Stimulated activated naive B cell treated with anti-CD40 and anti-IgM and Interleukin-4, amounts not matched to agents 10 μg/mL and 1 μg/mL and 100 μg/mL, for 72 hours (primary cell): ENCODE results near the gene ABCB9.

Experiments
- ATAC-seq, 2 donors: fragments of 150-1000 bp; cut with Tn5 transposase; replicated peaks; 2 replicates each; pipeline ENCODE4 v1.10.0; 2021; ENCODE audit warnings: moderate library complexity in 1 of 2
- DNase-seq: peaks from one replicate; pipeline ENCODE4 v3.0.0; 2021
- H3K27ac Mint-ChIP-seq: one replicate; pipeline ENCODE4 v1.8.0; 2022; ENCODE audit warnings: mild to moderate bottlenecking, mixed read lengths
- H3K27me3 Mint-ChIP-seq, 2 donors: one replicate each; pipeline ENCODE4 v1.8.0; 2022; ENCODE audit warnings: mixed read lengths in 2 of 2
- H3K36me3 Mint-ChIP-seq, 2 donors: one replicate each; pipeline ENCODE4 v1.8.0; 2022; ENCODE audit warnings: mixed read lengths in 2 of 2, mild to moderate bottlenecking in 1 of 2
- H3K4me1 Mint-ChIP-seq, 2 donors: one replicate each; pipeline ENCODE4 v1.8.0; 2022; ENCODE audit warnings: mixed read lengths in 2 of 2, mild to moderate bottlenecking in 1 of 2
- H3K4me3 Mint-ChIP-seq, 2 donors: one replicate each; pipeline ENCODE4 v1.8.0; 2022; ENCODE audit warnings: mild to moderate bottlenecking in 2 of 2, mixed read lengths in 2 of 2, moderate library complexity in 1 of 2
- H3K9me3 Mint-ChIP-seq, 2 donors: one replicate each; pipeline ENCODE4 v1.8.0; 2022; ENCODE audit warnings: mixed read lengths in 2 of 2, mild to moderate bottlenecking in 1 of 2

Gene ABCB9

DNA sequence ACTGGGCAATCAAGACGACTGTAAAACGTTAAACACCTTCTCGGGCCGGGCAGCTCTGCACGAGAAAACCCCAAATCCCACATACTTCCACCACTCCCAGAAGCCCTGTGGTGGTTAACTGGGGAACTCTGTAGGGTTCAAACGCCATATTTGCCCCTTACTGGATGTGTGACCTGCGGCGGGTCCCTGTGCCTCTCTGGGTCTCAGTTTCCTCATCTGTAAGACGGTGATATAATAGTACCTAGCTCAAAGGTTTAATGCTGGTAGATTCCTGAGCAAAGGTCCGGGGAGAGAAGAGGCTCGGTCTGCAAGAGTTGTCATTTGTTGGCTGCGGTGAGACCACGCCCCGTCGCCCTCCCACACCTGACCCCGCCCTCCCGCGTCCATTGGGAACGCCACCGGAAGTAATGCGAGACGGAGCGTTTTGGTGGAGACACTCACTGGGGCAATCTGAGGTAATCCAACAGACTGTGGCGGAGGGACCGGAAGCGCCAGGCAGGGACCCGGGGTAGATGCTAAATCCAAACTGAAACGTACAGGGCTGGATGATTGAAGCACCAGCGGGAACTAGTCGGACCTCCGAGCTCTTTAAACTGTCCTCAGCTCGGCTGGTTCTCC is 8.1 kb upstream of the ABCB9 start:
- Mint-ChIP-seq H3K36me3 (peaks cover 4% of the 10 kb centered on the region in 2 donors), H3K27me3 (no peaks in the 10 kb centered on the region), H3K4me3 (peak overlapping the region; percentile 97 to 98), H3K9me3 (no peaks in the 10 kb centered on the region), H3K27ac (peak overlapping the region; percentile 100), H3K4me1 (peaks cover 15 to 30% of the 10 kb centered on the region in 2 donors)
- ATAC-seq (peak; percentile 92 to 94), DNase-seq (peak; percentile 97)

- Mint-ChIP-seq H3K36me3 (no peaks in the 10 kb centered on the region), H3K27me3 (no peaks in the 10 kb centered on the region), H3K9me3 (no peaks in the 10 kb centered on the region), H3K4me1 (peaks cover 7 to 14% of the 10 kb centered on the region in 2 donors), H3K4me3 (no peak overlapping the region), H3K27ac (no peak overlapping the region)
- DNase-seq = no peak
- no peak for ATAC-seq
Observed at GRCh38 chr12:122969676-122970075, 3.4 kb upstream of the ABCB9 start.

DNA sequence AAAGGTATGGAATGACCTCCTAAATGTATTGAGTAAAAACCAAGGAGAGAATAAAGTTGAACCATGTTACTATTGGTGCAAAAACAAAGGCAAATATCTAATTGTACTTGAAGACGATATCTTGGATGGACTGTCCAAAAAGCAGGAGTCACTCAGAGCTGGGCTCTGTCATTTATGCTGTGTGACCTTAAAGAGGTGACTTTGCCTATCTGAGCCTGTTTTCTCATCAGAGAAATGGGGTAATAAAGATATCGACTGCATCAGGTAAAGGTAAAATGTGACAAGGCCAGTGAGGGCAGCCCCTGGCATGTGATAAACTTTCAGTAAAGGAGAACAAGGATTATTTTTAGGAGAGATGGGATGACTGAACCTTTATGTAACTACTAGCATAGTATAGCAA is 1.8 kb upstream of the ABCB9 start:
- Mint-ChIP-seq H3K27me3 (no peaks in the 10 kb centered on the region), H3K9me3 (no peaks in the 10 kb centered on the region), H3K36me3 (no peaks in the 10 kb centered on the region), H3K4me1 (peaks cover 8 to 15% of the 10 kb centered on the region in 2 donors), H3K4me3 (no peak overlapping the region), H3K27ac (no peak overlapping the region)
- no peak for DNase-seq
- ATAC-seq = no peak

DNA sequence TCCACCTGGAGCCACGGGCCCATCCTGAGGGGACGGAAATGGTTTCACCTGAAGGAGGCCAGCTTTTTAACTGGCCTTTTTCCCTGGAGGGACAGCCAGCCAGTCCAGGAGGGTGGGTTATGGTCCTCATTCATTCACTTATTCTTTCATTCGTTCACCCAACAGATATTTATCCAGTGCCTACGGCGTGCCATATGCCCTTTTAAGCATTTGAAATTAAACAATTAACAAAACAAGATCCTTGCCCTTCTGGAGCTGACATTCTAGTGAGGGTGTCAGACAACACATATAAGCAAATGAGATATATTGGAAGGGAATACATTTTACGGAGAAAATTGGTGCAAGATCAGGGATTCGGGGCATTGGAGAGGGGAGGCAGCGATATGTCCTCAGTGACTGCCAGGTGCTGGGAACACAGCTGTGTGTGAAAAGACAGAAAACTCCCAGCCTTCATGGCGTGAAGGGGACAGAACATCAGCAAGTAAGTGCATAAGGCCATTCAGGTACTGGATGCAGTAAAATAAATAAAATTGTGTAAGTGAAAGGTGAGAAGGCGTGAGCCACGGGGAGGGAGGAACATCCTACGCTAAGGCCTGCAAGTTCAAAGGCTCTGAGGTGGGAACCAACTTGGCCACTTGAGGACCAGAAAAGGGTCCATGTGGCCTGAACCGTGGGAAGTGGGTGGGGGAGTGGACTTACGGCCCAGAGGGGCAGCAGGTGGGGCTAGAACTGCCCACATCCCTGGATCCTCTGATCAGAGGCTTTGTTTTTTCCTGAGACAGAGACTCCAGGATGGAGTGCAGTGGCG is 684 bp upstream of the ABCB9 start:
- DNase-seq (no peak), ATAC-seq (no peak)
- Mint-ChIP-seq H3K27me3 (no peaks in the 10 kb centered on the region), H3K4me3 (peak overlapping the region; percentile 33 to 39), H3K27ac (no peak overlapping the region), H3K36me3 (no peaks in the 10 kb centered on the region), H3K4me1 (peaks cover 8 to 15% of the 10 kb centered on the region in 2 donors), H3K9me3 (no peaks in the 10 kb centered on the region)

GRCh38 chr12:122965321-122965751 is 927 bp downstream of the ABCB9 start:
- ATAC-seq (no peak), DNase-seq (no peak)
- peak overlapping the region; percentile 78 to 83 for H3K4me3 Mint-ChIP-seq
- no peak overlapping the region for H3K27ac Mint-ChIP-seq
- no peaks in the 10 kb centered on the region for H3K9me3 Mint-ChIP-seq
- H3K36me3 Mint-ChIP-seq = no peaks in the 10 kb centered on the region
- no peaks in the 10 kb centered on the region for H3K27me3 Mint-ChIP-seq
- H3K4me1 Mint-ChIP-seq = peaks cover 8 to 15% of the 10 kb centered on the region in 2 donors

GRCh38 chr12:122964439-122965257 is 1.6 kb downstream of the ABCB9 start:
- Mint-ChIP-seq H3K4me3 (peak overlapping the region; percentile 54 to 64), H3K4me1 (peaks cover 8 to 15% of the 10 kb centered on the region in 2 donors), H3K27ac (no peak overlapping the region), H3K9me3 (no peaks in the 10 kb centered on the region), H3K36me3 (no peaks in the 10 kb centered on the region), H3K27me3 (no peaks in the 10 kb centered on the region)
- DNase-seq (no peak), ATAC-seq (no peak)

- no peak for DNase-seq
- no peak for ATAC-seq
- no peak overlapping the region for H3K4me3 Mint-ChIP-seq
- H3K27me3 Mint-ChIP-seq = no peaks in the 10 kb centered on the region
- H3K4me1 Mint-ChIP-seq = peaks cover 8 to 15% of the 10 kb centered on the region in 2 donors
- no peak overlapping the region for H3K27ac Mint-ChIP-seq
- no peaks in the 10 kb centered on the region for H3K36me3 Mint-ChIP-seq
- no peaks in the 10 kb centered on the region for H3K9me3 Mint-ChIP-seq
Observed at GRCh38 chr12:122963941-122964265, 2.4 kb downstream of the ABCB9 start.

DNA sequence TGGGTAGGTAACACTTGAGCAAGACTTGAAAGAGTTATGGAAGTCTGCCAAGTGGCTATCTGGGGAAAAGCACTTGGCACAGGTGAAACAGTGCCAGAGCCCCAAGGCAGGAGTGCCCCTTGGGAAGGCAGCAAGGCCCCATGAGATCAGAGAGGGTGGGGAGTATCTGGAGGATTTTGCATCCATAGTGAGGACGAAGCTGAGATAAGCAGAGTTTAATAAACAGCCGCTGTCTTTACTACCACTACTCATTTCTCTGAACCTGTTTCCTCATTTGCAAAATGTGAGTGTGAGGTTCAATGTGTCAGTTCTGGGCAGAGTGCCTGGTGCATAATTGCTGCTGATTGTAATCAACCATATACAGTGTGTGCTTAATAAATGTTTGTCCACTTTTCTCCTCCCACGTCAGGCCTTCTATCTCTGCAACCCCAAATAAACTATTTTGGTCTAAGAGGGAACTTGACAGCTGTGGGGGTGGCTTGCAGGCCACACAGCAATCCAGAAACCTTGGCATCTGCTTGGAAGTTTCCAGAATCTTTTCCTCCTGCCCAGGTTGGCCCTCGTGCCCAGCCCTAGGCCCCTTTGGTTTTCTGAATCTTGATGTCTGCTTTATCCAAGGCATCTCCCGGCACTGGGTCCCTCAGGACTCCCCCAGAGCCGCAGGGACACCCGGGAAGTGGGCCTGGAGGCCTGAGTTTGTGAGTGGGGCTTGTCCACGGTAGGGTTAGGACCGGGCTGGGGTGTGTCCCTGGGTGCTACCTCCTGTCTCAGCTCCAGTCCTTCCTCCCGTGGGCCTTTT is 4.5 kb downstream of the ABCB9 start:
- Mint-ChIP-seq H3K4me1 (peaks cover 6 to 14% of the 10 kb centered on the region in 2 donors), H3K36me3 (peaks cover 0 to 3% of the 10 kb centered on the region in 2 donors), H3K27ac (no peak overlapping the region), H3K4me3 (no peak overlapping the region), H3K9me3 (no peaks in the 10 kb centered on the region), H3K27me3 (no peaks in the 10 kb centered on the region)
- DNase-seq = no peak
- no peak for ATAC-seq

GRCh38 chr12:122960193-122960569 is 6.1 kb downstream of the ABCB9 start:
- Mint-ChIP-seq H3K4me1 (peaks cover 4 to 6% of the 10 kb centered on the region in 2 donors), H3K27me3 (no peaks in the 10 kb centered on the region), H3K36me3 (peaks cover 0 to 3% of the 10 kb centered on the region in 2 donors), H3K27ac (no peak overlapping the region), H3K9me3 (no peaks in the 10 kb centered on the region), H3K4me3 (no peak overlapping the region)
- DNase-seq = no peak
- no peak for ATAC-seq

GRCh38 chr12:122959566-122960192 is 6.6 kb downstream of the ABCB9 start:
- Mint-ChIP-seq H3K4me1 (peaks cover under 1% of the 10 kb centered on the region in 2 donors), H3K9me3 (no peaks in the 10 kb centered on the region), H3K27ac (no peak overlapping the region), H3K36me3 (peaks cover 0 to 3% of the 10 kb centered on the region in 2 donors), H3K27me3 (no peaks in the 10 kb centered on the region), H3K4me3 (no peak overlapping the region)
- DNase-seq (no peak), ATAC-seq (no peak)

DNA sequence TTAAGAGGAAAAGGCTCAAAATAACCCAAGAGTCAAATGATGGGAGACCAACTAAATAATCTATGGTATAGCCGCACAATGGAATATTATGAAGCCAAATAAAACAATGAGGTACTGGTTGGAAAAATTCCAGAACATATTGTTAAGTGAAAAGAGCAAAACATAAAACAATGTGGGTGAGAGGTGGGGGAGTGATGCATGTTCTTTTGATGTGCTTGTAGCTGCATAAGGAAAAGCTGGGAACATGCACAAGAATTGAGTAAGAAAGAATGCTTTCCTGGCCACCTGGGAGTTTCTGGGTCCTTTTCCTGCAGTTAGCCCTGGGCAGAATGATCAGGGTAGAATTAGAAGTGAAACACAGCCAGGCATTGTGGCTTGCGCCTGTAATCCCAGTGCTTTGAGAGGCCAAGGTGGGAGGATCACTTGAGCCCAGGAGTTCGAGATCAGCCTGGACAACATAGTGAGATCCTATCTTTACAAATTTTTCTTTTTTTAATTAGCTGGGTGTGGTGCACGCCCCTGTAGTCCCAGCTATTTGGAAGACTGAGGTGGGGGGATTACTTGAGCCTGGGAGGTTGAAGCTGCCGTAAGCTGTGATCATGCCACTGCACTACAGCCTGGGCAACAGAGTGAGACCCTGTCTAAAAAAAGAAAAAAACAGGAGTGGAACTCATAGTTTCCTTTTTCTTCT is 7.9 kb downstream of the ABCB9 start:
- Mint-ChIP-seq H3K27me3 (no peaks in the 10 kb centered on the region), H3K9me3 (no peaks in the 10 kb centered on the region), H3K4me3 (no peak overlapping the region), H3K4me1 (no peaks in the 10 kb centered on the region), H3K36me3 (peaks cover 0 to 3% of the 10 kb centered on the region in 2 donors), H3K27ac (no peak overlapping the region)
- ATAC-seq = no peak
- no peak for DNase-seq

GRCh38 chr12:122956035-122956434 is 10.2 kb downstream of the ABCB9 start:
- Mint-ChIP-seq H3K4me3 (no peak overlapping the region), H3K27me3 (no peaks in the 10 kb centered on the region), H3K4me1 (peaks cover 10 to 13% of the 10 kb centered on the region in 2 donors), H3K27ac (no peak overlapping the region), H3K9me3 (no peaks in the 10 kb centered on the region), H3K36me3 (peaks cover 0 to 3% of the 10 kb centered on the region in 2 donors)
- ATAC-seq (no peak), DNase-seq (no peak)

DNA sequence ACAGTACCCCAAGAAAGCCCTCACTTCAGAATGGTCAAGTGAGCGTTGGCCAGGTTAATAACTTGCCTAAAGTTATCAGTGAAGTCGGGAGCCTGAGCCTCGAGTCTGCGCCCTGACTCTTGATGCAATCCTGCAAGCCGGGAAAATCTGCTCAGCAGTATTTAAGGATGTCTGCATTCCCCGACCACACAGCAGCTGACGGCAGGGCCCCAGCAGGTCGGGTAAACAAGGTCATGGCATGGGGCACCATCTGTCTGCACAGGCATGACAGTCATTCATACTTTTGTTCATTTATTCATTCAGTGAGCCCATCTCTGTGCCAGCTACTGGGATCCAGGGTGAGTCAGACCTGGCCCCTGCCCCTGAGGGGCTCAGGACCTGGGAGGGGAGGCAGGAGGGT is 11.1 kb downstream of the ABCB9 start:
- no peaks in the 10 kb centered on the region for H3K27me3 Mint-ChIP-seq
- no peak overlapping the region for H3K4me3 Mint-ChIP-seq
- H3K4me1 Mint-ChIP-seq = peaks cover 10 to 13% of the 10 kb centered on the region in 2 donors
- ATAC-seq (no peak), DNase-seq (no peak)
- peaks cover 0 to 3% of the 10 kb centered on the region in 2 donors for H3K36me3 Mint-ChIP-seq
- H3K27ac Mint-ChIP-seq = no peak overlapping the region
- no peaks in the 10 kb centered on the region for H3K9me3 Mint-ChIP-seq
